ENCODE data around the gene ESPN. TPM values are rescaled to one million over a fixed set of nuclear protein-coding genes. Genes with fewer than 3 reads are reported as not detected.

The ESPN gene
- total and polyA plus RNA-seq, 2 of the 8 experiments (the other 6 are each of a cell fraction or from before 2014, with no cell fraction given): 5.2 to 16.3 TPM

DNA sequence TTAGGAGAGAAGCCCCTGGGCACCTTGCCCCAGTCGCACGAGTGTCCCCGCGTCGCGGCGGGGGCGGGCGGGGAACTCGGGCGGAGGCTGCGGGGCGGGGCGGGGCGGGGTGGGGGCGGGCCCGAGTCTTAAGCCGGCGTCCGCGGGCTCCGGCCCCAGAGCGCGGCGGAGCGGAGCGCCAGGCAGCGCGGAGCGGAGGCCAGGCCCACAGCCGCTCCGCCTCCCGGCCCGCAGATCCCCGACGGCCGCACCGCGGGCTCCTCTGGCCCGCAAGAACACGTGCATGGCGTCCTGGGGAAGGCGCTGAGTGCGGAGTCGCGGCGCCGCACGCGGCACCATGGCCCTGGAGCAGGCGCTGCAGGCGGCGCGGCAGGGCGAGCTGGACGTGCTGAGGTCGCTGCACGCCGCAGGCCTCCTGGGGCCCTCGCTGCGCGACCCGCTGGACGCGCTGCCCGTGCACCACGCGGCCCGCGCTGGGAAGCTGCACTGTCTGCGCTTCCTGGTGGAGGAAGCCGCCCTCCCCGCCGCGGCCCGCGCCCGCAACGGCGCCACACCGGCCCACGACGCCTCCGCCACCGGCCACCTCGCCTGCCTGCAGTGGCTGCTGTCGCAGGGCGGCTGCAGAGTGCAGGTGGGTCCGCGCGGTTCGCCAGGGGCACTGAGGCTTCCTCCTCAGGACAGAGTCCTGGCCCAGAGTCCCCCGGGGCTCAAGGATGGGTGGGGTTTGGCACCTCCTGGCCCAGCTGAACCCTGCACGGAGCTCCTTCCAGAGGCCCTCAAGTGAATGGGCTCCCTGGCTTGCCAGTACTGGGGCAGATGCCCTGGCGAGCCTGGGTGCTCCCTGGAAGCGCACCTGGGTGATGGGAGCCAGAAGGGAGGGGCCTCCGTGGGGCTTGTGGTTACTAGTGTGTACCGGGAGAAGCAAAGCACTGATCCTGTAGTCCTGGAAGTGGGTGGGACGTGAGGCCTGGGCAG is at the start of gene ESPN (continued):
- TF ChIP-seq, protein P1, sequence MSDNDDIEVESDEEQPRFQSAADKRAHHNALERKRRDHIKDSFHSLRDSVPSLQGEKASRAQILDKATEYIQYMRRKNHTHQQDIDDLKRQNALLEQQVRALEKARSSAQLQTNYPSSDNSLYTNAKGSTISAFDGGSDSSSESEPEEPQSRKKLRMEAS (IDR thresholded peaks at IDR 0.05): peak; percentile 54; the same call in 1 of the 2 replicates
- TF ChIP-seq HDAC2 (IDR thresholded peaks at IDR 0.05; ENCODE audit: borderline replicate concordance in 1 of 2, low read depth in 2 of 2, low read length in 2 of 2) (no peak), CHD1 (IDR thresholded peaks at IDR 0.05; ENCODE audit: low read depth, low read length) (no peak), BCL11A (IDR thresholded peaks at IDR 0.05; ENCODE audit: low read depth in 2 of 2, low read length in 2 of 2) (no peak), SUZ12 (IDR thresholded peaks at IDR 0.05; ENCODE audit: low read length) (peak; percentile 67), RBBP5 (IDR thresholded peaks at IDR 0.05; ENCODE audit: borderline replicate concordance, low read depth, low read length) (0 out of 2 replicates have a peak, but pooled peaks have one; percentile 19), NRF1 (IDR thresholded peaks at IDR 0.05; ENCODE audit: low read depth, low read length) (no peak), TEAD4 (IDR thresholded peaks at IDR 0.05; ENCODE audit: low read depth, low read length) (no peak), SP1 (IDR thresholded peaks at IDR 0.05; ENCODE audit: low read depth, low read length) (no peak), ASH2L (IDR thresholded peaks at IDR 0.05; ENCODE audit: low read length) (no peak), SRF (IDR thresholded peaks at IDR 0.05; ENCODE audit: low read depth, low read length) (no peak), TBP (IDR thresholded peaks at IDR 0.05; ENCODE audit: low read depth, low read length) (no peak), ZNF274 (IDR thresholded peaks at IDR 0.05; ENCODE audit: borderline replicate concordance, extremely low read depth, low read length) (no peak), BRCA1 (IDR thresholded peaks at IDR 0.05; ENCODE audit: low read depth, low read length) (no peak), SAP30 (IDR thresholded peaks at IDR 0.05; ENCODE audit: insufficient read depth, insufficient replicate concordance, low read length) (no peak), MAFK (IDR thresholded peaks at IDR 0.05; ENCODE audit: low read depth, low read length) (no peak), YY1 (IDR thresholded peaks at IDR 0.05; ENCODE audit: low read depth, low read length) (no peak), TCF12 (IDR thresholded peaks at IDR 0.05; ENCODE audit: low read depth, low read length) (no peak)
- TF ChIP-seq, protein P2, sequence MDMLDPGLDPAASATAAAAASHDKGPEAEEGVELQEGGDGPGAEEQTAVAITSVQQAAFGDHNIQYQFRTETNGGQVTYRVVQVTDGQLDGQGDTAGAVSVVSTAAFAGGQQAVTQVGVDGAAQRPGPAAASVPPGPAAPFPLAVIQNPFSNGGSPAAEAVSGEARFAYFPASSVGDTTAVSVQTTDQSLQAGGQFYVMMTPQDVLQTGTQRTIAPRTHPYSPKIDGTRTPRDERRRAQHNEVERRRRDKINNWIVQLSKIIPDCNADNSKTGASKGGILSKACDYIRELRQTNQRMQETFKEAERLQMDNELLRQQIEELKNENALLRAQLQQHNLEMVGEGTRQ (IDR thresholded peaks at IDR 0.05; ENCODE audit: low read length): no peak
- TF ChIP-seq, protein P3, sequence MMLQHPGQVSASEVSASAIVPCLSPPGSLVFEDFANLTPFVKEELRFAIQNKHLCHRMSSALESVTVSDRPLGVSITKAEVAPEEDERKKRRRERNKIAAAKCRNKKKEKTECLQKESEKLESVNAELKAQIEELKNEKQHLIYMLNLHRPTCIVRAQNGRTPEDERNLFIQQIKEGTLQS (IDR thresholded peaks at IDR 0.05; ENCODE audit: insufficient read depth, low read depth, low read length): no peak
- TF ChIP-seq, protein P4, sequence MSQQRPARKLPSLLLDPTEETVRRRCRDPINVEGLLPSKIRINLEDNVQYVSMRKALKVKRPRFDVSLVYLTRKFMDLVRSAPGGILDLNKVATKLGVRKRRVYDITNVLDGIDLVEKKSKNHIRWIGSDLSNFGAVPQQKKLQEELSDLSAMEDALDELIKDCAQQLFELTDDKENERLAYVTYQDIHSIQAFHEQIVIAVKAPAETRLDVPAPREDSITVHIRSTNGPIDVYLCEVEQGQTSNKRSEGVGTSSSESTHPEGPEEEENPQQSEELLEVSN (IDR thresholded peaks at IDR 0.05): no peak

All from H1 (cell line).